IPS-11a (cell line): Measurements from ENCODE around the gene ZNF750.

ENCODE experiments used
- H3K4me3 ChIP-seq: one replicate; pipeline ENCODE4 v1.5.1; 2013; ENCODE audit warnings: low read depth, low read length, control low read depth

The ZNF750 gene

GRCh38 chr17:82860606-82861392 is 21.0 kb upstream of the ZNF750 start:
- no peak overlapping the region for H3K4me3 ChIP-seq

DNA sequence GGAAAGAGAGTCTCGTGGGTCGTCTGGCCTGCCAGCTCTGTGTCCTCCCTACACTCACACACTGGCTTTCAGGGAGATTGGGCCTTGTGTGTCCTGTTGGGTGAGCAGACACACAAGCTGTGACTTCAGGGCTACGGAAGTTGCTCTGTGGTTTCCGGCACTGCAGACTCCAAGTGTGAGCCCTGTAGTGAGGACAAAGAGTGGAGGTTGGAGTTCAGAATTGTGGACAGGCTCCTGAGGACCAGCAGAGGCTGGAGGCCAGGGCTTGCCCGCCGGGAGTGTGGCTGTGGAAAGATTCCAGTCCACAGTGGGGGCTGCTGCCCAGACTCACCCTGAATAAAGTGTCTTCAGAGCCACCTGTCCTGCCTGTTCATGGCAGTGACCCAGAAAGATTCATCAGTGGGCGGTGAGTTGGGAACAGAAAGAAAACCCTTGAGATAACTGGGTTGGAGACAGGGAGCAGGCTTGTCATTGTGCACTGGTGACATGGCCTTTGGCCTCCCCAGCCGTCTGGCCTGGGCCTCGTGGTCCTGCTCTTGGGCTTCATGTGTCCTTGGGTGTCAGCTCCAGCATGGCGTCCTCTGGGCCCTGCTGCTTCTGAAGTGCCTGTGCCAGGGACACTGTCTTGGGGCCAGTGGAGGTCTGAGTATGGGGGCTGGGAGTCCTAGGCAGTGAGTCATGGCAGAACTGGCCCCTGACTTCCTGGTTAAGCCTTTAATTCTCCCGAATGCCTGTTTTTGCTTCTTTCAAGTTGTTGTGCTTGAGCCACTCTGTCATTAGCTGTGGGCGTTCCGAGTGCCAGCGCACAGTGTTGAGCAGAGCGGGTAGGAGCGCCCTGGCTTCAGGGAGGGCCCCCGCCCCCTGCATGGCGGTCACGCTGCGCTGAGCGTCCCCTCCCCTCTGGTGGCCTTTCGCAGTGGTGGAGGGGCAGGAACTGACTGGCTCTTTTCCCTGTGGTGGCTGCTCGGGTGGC is 19.9 kb upstream of the ZNF750 start:
- H3K4me3 ChIP-seq: no peak overlapping the region

- H3K4me3 ChIP-seq: no peak overlapping the region
These were observed 18.7 kb upstream of the ZNF750 start for GRCh38 chr17:82858376-82859126.

DNA sequence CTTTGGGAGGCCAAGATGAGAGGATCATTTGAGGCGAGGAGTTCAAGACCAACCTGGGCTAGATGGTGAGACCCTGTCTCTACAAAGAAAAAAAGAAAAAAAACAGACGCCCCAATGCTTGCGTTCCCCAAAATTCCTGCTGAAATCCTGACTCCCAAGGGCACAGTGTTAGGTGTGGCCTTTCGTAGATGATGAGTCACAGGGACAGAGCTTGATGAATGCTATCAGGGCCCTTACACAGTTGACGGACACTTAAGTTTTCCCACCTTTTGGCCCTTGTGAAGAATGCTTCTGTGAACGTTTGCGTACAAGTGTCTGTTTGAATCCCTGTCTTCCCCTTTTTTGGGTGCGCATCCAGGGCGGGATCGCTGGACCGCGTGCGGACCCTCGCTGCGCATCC is 16.5 kb upstream of the ZNF750 start:
- H3K4me3 ChIP-seq: no peak overlapping the region

DNA sequence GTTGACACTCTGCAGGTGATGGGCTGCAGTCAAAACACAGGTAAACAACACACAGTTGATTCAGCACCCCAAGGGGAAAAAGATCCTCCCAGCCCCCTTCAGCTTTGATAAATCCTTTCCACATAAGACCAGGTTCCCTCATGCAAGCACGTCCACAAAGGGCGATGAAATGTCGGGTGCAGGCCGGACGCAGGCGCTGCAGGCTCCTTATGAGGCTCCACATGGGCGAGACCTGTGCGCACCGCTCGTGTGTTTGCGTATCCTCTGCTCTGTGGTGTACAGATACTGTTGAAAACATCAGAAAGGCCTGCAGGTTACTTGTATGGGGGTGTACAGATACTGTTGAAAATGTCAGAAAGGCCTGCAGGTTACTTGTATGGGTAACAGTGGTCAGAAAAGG is 14.4 kb upstream of the ZNF750 start:
- no peak overlapping the region for H3K4me3 ChIP-seq

DNA sequence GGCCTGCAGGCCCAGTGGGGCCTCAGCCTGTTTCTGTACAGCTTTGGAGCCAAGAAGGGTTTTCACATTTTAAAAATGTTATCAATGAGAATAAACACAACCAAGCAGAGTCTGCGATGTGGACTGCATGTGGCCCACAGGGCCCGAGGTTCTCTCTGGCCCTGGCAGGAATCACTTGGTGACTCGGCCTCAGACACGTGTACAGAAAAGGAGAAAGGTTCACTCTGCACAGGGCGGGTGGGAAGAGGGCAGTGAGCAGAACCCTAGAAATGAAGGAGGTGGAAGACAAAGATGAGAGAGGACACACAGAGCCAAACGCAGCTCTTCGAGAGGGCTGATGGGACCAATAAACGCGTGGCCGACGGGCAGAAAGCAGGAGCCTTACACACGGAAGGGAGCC is 11.6 kb upstream of the ZNF750 start:
- no peak overlapping the region for H3K4me3 ChIP-seq

DNA sequence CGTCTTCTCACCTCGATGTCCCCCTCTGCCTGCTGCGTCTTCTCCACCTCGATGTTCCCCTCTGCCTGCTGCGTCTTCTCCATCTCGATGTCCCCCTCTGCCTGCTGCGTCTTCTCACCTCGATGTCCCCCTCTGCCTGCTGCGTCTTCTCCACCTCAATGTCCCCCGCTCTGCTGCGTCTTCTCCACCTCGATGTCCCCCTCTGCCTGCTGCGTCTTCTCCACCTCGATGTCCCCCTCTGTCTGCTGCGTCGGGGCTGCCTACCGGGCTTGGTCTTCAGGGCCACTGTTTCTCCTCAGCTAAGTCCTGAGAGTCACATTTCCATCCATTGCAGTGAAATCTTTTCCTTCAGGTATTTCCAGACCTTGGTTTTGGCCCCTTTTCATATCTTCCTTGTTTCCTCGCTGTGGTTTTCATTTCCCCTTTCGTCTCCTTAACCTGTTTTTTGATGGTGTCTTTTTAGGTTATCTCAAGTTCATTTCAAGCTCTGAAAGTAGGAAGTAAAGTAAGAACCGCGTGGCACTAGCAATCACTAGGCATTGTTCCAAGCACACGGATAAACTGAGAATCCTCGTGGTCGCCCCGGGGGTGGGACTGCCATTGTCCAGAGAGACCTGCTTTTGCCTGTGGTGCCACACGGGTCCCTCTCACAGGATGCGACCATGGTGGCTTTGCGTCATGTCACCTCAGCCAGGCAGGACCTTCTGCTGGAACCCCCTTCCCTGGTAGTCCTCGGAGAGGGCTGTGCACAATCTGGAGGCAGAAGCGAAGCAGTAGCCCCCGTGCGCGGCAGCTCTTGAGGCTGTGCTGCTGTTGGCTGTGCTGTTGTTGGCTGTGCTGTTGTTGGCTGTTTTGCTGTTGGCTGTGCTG is 9.5 kb upstream of the ZNF750 start:
- no peak overlapping the region for H3K4me3 ChIP-seq

DNA sequence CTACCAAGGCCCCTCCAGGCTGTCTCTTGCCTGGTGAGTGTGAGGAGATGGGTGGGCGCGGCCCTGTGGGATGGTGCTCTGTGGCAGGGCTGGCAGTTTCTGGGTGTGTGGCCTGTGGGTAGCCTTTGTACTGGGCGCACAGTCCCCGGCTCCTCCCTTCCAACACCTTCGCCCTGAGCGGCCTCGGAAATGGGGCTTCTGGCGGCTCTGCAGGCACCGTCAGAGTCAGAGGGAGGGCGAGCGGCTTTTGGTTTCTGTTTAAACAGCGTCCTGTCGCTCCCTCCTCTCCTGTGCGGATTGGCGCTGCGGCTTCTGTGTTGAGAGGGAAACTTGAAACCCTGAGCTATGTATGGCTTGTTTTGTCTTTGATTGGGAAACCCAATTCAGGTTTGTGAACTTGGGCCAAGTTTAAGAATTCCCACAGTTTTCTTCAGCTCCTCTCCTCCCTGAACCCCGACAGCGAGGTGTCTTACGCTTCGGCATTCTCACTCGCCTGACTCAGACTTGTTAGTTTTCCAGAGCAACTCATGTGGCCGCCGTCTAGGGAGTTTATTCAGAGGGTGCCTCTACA is 8.3 kb upstream of the ZNF750 start:
- H3K4me3 ChIP-seq: no peak overlapping the region

- H3K4me3 ChIP-seq: no peak overlapping the region
These were observed 6.4 kb upstream of the ZNF750 start for GRCh38 chr17:82846061-82846691.

DNA sequence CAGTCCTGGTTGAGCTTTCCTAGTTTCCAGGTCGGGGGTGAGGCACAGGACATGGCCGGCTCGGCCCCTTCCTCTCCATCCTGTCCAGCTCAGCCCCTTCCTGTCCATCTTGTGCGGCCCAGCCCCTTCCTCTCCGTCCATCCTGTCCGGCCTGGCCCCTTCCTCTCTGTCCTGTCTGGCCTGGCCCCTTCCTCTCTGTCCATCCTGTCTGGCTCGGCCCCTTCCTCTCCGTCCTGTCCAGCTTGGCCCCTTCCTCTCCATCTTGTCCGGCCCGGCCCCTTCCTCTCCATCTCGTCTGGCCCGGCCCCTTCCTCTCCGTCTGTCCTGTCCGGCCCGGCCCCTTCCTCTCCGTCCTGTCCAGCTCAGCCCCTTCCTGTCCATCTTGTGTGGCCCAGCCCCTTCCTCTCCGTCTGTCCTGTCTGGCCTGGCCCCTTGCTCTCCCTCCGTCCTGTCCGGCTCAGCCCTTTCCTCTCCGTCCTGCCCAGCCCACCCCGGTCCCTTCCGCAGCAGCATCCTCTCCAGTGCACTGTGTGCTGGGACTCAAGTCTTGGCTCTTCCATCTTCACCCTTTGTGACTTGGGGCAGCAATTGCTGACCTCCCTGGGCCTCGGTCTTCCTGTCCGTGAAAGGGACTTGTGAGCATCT is 5.5 kb upstream of the ZNF750 start:
- H3K4me3 ChIP-seq: no peak overlapping the region

GRCh38 chr17:82844796-82845162 is 5.0 kb upstream of the ZNF750 start:
- H3K4me3 ChIP-seq: no peak overlapping the region

DNA sequence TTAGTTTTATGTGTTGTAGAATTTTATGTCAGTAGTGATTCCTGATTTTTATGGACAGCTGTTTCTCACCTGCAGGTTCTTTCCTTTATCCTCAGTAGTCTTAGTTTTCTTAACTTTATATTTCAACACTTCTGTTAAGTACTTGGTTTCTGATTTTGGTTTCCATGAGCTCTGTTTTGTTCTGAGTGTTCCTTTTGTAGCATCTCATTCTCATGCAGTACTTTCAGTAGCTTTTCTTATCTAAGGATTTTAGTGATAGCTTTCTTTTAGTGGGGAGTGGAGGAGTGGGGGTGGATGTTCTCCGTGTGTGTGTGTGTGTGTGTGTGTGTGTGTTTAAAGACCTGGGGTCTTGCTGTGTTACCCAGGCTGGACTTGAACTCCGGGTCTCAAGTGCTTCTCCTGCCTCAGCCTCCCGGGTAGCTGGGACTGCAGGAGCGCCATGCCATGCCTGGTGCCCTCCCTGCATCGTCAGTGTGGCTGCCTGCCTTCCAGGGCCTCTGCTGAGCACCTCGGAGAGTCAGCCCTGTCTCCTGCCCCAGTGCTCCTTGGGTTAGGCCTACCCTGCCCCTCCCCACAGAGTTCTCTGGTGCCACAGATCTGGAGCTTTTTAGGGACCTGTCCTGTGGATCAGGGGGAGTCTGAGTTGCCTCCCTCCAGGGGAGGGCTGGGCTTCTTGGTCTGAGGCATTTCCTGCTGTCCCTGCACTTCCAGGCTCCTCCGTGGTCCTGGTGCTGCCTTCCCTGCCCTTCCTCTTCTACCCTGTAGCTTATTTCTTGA is 4.3 kb upstream of the ZNF750 start:
- H3K4me3 ChIP-seq: no peak overlapping the region

DNA sequence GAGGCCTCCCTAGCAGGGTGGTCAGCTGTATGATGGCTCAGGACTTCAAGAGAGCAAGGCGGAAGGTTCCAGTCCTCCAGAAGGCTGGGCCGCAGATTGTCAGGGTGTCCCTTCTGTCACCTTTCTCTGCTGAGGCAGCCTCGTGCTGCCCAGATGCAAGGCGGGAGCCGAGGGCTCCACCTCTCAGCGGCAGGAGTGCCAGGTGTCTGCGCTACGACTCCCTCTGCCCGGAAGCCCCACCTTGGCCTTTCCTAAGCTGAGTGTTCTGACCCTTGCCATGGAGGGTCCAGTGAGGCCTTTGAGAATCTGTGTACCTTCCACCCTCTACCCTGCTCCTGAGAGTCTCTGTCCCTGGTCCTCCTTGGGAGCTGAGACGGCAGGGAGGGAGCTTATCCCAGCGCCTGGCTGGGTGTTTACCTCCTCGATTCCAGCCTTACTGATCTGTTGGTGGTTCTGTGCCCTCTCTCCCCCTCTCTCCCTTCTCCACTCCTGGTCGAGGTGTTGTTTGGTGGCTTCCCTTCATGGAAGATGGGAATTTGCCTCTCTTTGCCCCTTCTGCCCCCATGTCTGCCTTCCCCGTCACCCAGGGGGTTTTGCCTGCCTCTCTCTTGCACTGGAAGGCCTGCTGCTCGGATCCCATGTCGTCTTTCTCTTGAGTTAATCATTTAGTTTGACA is 2.2 kb upstream of the ZNF750 start:
- H3K4me3 ChIP-seq: no peak overlapping the region

DNA sequence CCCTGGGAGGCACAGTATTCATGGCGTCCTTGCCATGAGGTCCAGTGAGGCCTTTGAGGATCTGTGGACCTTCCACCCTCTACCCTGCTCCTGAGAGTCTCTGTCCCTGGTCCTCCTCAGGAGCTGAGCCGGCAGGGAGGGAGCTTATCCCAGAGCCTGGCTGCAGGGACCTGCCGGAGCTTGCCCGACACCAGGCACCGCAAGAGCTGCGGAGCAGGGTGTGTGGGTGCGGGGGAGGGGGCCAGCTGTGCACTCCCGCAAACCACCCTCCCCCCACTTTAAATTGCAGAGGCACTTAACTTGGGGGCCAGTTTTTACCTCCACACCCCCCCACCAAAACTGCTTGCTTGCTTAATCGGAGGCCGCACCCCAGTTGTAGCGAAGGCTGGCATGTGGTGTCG is 609 bp upstream of the ZNF750 start:
- no peak overlapping the region for H3K4me3 ChIP-seq

DNA sequence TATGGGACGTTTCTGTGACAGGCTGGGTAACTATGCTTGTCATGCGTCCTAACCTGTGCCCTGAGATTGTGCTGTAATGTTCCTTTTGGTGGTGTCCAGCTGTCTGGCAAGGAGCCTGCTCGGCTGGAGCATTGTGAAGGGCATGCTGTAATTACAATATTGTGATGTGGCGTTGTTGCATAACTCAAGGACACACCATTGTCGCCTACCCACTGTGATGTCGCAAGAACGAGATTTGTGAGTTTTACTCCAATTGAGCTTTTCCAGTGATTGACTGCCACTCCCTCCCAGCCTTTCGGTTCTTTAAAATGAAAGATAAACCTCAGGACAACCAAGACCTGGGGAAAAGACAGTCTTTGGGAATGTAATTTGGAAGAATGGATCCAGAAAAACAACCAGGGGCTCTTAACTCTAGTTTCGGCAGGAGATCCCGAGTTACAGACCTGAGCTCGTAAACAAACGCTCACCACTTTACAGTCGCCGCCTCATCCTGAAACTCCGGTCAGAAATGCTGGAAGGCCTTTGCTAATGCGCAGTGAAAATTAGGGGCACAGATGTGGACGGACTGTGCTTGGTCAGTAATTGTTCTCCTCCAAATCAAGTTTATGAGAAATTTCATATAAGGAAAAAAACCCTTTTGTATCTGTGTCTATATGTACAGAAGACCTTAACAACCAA is 1.3 kb downstream of the ZNF750 start:
- no peak overlapping the region for H3K4me3 ChIP-seq

- H3K4me3 ChIP-seq: no peak overlapping the region
These were observed 2.1 kb downstream of the ZNF750 start for GRCh38 chr17:82837586-82838320.
